Measurements from ENCODE around the gene RPTN. TPM values are rescaled to one million over a fixed set of nuclear protein-coding genes. Genes with fewer than 3 reads are reported as not detected.

Gene RPTN
- total and polyA plus RNA-seq, 2 of the 4 experiments (the other 2 are of a cell fraction), result not detected

DNA sequence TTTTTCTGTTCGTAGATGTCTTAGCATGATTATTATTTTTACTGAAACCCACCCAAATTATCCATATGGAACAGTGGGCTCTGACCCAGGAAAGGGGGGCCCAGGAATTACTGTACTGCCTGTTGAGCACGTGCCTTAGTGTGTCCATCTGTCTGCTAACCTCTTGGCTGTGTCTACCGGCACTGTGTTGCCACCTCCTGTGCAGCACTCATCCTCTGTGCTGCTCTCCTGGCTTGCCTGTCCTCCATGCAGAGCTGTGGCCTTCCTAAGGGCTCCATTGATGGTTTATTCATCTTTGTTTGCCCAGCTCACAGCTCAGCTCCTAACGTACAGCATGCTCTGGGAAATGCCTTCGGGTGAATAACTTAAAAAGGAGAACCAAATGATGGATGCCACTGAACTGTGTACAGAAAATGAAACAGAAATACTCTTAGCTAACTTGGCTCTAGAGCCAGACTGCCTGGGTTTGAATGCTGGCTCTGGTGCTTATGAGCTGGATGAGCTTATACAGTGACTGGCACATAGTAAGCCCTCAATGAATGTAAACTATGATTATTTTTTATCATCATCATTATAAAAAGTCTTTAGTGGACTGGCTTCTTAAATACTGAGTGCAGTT is 11.4 kb upstream of the RPTN start:
- peaks cover 3% of the 10 kb centered on the region; the same call in 1 of the 2 replicates for H3K27me3 ChIP-seq (ENCODE audit: control insufficient read depth, insufficient read depth, low read length)

More for the DNA sequence above, 11.4 kb upstream of the RPTN start:
- no peak for DNase-seq
- 59% methylated on average over 2 of the region's 5 CpGs; no CpG with 5 or more reads in 1 of the 2 experiments for WGBS, 2 experiments (ENCODE audit: extremely low coverage in 2 of 2, insufficient read length in 1 of 2)
- Histone ChIP-seq H3K4me2 (ENCODE audit: low read depth, low read length) (no peak overlapping the region), H4K8ac (ENCODE audit: low read depth in 2 of 2, low read length in 2 of 2) (no peak overlapping the region), H2BK15ac (ENCODE audit: low read depth, low read length) (no peak overlapping the region), H3K18ac (ENCODE audit: low read depth, low read length) (no peak overlapping the region), H3K36me3 (ENCODE audit: control insufficient read depth, insufficient read depth, low read length) (no peaks in the 10 kb centered on the region), H2BK5ac (ENCODE audit: low read depth, low read length, poor library complexity, severe bottlenecking) (no peak overlapping the region), H3K27ac (ENCODE audit: insufficient read depth, low read length) (no peak overlapping the region), H2AK5ac (ENCODE audit: low read depth, low read length) (no peak overlapping the region), H3K4ac (ENCODE audit: low read depth, low read length) (no peak overlapping the region), H3K9me3 (ENCODE audit: control insufficient read depth, insufficient read depth, low read length) (no peaks in the 10 kb centered on the region), H4K5ac (ENCODE audit: low read depth, low read length) (no peak overlapping the region), H4K20me1 (ENCODE audit: insufficient read depth, low read length) (no peaks in the 10 kb centered on the region), H2BK20ac (ENCODE audit: low read depth, low read length) (no peak overlapping the region), H3K79me1 (ENCODE audit: low read depth in 1 of 2, low read length in 2 of 2) (no peaks in the 10 kb centered on the region), H3K14ac (replicated peaks; ENCODE audit: low read depth, low read length) (no peak overlapping the region), H3K23ac (ENCODE audit: low read depth, low read length) (no peak overlapping the region), H3K9me1 (ENCODE audit: insufficient read depth, low read length) (no peaks in the 10 kb centered on the region), H3K56ac (ENCODE audit: extremely low read depth, insufficient read depth, low read length) (no peak overlapping the region), H2AFZ (replicated peaks; ENCODE audit: low read length, poor library complexity) (no peak overlapping the region), H4K91ac (ENCODE audit: insufficient read depth, low read depth, low read length) (no peak overlapping the region), H2BK120ac (ENCODE audit: low read depth, low read length) (no peak overlapping the region), H2AK9ac (replicated peaks; ENCODE audit: low read depth, low read length, poor library complexity) (no peak overlapping the region), H3K4me1 (ENCODE audit: control insufficient read depth, insufficient read depth, low read length) (no peaks in the 10 kb centered on the region), H3K9ac (ENCODE audit: low read depth, low read length) (no peak overlapping the region), H3K4me3 (ENCODE audit: insufficient read depth, low read depth, low read length) (no peak overlapping the region)
- no peak for ATAC-seq (ENCODE audit: low read depth)
- TF ChIP-seq RAD21 (IDR thresholded peaks at IDR 0.05; ENCODE audit: low read length) (no peak), POLR2A (IDR thresholded peaks at IDR 0.05; ENCODE audit: low read depth, low read length) (no peak), BHLHE40 (IDR thresholded peaks at IDR 0.05; ENCODE audit: low read depth, low read length) (no peak), NFE2L2 (IDR thresholded peaks at IDR 0.05; ENCODE audit: low read depth, low read length) (no peak), MAFK (IDR thresholded peaks at IDR 0.05; ENCODE audit: low read depth, low read length) (no peak), RCOR1 (IDR thresholded peaks at IDR 0.05; ENCODE audit: insufficient replicate concordance, low read length) (no peak), MAZ (IDR thresholded peaks at IDR 0.05; ENCODE audit: borderline replicate concordance, low read depth, low read length) (no peak), FOS (IDR thresholded peaks at IDR 0.05; ENCODE audit: low read depth, low read length) (no peak), RFX5 (IDR thresholded peaks at IDR 0.05; ENCODE audit: low read depth, low read length) (no peak), CHD1 (IDR thresholded peaks at IDR 0.05; ENCODE audit: low read depth, low read length) (no peak), MXI1 (IDR thresholded peaks at IDR 0.05; ENCODE audit: borderline replicate concordance, low read depth, low read length) (no peak), SMC3 (IDR thresholded peaks at IDR 0.05; ENCODE audit: low read depth, low read length) (no peak), CEBPB (IDR thresholded peaks at IDR 0.05; ENCODE audit: low read depth, low read length) (no peak)
- TF ChIP-seq, protein P1, sequence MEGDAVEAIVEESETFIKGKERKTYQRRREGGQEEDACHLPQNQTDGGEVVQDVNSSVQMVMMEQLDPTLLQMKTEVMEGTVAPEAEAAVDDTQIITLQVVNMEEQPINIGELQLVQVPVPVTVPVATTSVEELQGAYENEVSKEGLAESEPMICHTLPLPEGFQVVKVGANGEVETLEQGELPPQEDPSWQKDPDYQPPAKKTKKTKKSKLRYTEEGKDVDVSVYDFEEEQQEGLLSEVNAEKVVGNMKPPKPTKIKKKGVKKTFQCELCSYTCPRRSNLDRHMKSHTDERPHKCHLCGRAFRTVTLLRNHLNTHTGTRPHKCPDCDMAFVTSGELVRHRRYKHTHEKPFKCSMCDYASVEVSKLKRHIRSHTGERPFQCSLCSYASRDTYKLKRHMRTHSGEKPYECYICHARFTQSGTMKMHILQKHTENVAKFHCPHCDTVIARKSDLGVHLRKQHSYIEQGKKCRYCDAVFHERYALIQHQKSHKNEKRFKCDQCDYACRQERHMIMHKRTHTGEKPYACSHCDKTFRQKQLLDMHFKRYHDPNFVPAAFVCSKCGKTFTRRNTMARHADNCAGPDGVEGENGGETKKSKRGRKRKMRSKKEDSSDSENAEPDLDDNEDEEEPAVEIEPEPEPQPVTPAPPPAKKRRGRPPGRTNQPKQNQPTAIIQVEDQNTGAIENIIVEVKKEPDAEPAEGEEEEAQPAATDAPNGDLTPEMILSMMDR (conservative IDR thresholded peaks at IDR 0.05; ENCODE audit: low read depth, low read length), result no peak
- TF ChIP-seq, protein P2, sequence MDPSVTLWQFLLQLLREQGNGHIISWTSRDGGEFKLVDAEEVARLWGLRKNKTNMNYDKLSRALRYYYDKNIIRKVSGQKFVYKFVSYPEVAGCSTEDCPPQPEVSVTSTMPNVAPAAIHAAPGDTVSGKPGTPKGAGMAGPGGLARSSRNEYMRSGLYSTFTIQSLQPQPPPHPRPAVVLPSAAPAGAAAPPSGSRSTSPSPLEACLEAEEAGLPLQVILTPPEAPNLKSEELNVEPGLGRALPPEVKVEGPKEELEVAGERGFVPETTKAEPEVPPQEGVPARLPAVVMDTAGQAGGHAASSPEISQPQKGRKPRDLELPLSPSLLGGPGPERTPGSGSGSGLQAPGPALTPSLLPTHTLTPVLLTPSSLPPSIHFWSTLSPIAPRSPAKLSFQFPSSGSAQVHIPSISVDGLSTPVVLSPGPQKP (IDR thresholded peaks at IDR 0.05; ENCODE audit: borderline replicate concordance, low read depth, low read length), result no peak
- TF ChIP-seq, protein P3, sequence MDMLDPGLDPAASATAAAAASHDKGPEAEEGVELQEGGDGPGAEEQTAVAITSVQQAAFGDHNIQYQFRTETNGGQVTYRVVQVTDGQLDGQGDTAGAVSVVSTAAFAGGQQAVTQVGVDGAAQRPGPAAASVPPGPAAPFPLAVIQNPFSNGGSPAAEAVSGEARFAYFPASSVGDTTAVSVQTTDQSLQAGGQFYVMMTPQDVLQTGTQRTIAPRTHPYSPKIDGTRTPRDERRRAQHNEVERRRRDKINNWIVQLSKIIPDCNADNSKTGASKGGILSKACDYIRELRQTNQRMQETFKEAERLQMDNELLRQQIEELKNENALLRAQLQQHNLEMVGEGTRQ (IDR thresholded peaks at IDR 0.05; ENCODE audit: low read depth, low read length), result no peak
- intact Hi-C loops (cut with micrococcal nuclease), result no loop called here
- CTCF ChIA-PET, result no interaction called here
- BruUV-seq (replicated peaks), result no TSS peak
- in situ Hi-C loops (cut with MboI; ENCODE audit: low sequenced_read_pairs), result no loop called here
- dilution Hi-C loops (cut with HindIII; ENCODE audit: low sequenced_read_pairs, unreplicated experiment), result no loop called here
- POLR2A ChIA-PET (ENCODE audit: unreplicated experiment), result no interaction called here

Measured in IMR-90 (cell line).